Epithelial cell of proximal tubule (primary cell): ENCODE results near the gene PSMD10. TPM values are rescaled to one million over a fixed set of nuclear protein-coding genes. Genes with fewer than 3 reads are reported as not detected.

Source experiments
- DNase-seq: peaks from one replicate; pipeline ENCODE4 v3.0.0-alpha.2; 2011; ENCODE audit warnings: low read depth
- H3K4me3 ChIP-seq: 2 replicates; pipeline ENCODE4 v1.5.1; 2011; ENCODE audit warnings: low read depth, mild to moderate bottlenecking, low read length
- CTCF ChIP-seq: conservative IDR thresholded peaks from 2 replicates; pipeline ENCODE4 v1.5.1; 2012; ENCODE audit warnings: low read depth, mild to moderate bottlenecking, low read length
- total RNA-seq: library from RNA; depleted of rRNA; stranded (reverse); fragments of >200 nt; gene quantifications from 2 replicates; pipeline ENCODE4 v1.2.3, GENCODE V29; 2015

The PSMD10 gene
- total RNA-seq, 1 donor from 2014 or later: 46.5 TPM

- no peak for TF ChIP-seq CTCF
- no peak overlapping the region for H3K4me3 ChIP-seq
- no peak for DNase-seq
Measured at GRCh38 chrX:108130889-108131288, 39.5 kb upstream of the PSMD10 start.

- no peak for TF ChIP-seq CTCF
- H3K4me3 ChIP-seq: no peak overlapping the region
- DNase-seq: no peak
Measured at GRCh38 chrX:108127152-108127551, 35.8 kb upstream of the PSMD10 start.

GRCh38 chrX:108126661-108127060, 35.3 kb upstream of the PSMD10 start:
- H3K4me3 ChIP-seq: no peak overlapping the region
- no peak for TF ChIP-seq CTCF
- DNase-seq: no peak

- no peak for DNase-seq
- TF ChIP-seq CTCF: no peak
- H3K4me3 ChIP-seq: no peak overlapping the region
Measured at GRCh38 chrX:108123591-108124366, 32.4 kb upstream of the PSMD10 start.

GRCh38 chrX:108122748-108123147, 31.4 kb upstream of the PSMD10 start:
- no peak for TF ChIP-seq CTCF
- no peak for DNase-seq
- H3K4me3 ChIP-seq: no peak overlapping the region

GRCh38 chrX:108121291-108121690, 29.9 kb upstream of the PSMD10 start:
- DNase-seq: no peak
- no peak for TF ChIP-seq CTCF
- H3K4me3 ChIP-seq: no peak overlapping the region

- no peak overlapping the region for H3K4me3 ChIP-seq
- TF ChIP-seq CTCF: no peak
- no peak for DNase-seq
Measured at GRCh38 chrX:108117988-108118387, 26.6 kb upstream of the PSMD10 start.
